Adrenal gland (tissue), 12 donors: ENCODE measurements around the gene TOX2. TPM values are rescaled to one million over a fixed set of nuclear protein-coding genes. Genes with fewer than 3 reads are reported as not detected.

ENCODE experiments used
- DNase-seq, 7 donors: peaks; one replicate each; pipeline ENCODE4 v3.0.0-alpha.2; 2019 to 2020
- H3K27ac ChIP-seq, 5 donors: fragments of 200-600 bp; sonication (generic) in 4 of 5; 1 replicate in 3 of 5; 2 replicates in 2 of 5; pipeline versions ENCODE4 v1.5.1 to v1.8.0; 2016 to 2020; ENCODE audit warnings: mild to moderate bottlenecking in 1 of 5
- H3K27me3 ChIP-seq: fragments of 200-600 bp; 2 replicates; pipeline ENCODE4 v1.8.0; 2021
- H3K36me3 ChIP-seq, 2 donors: fragments of 200-600 bp; replicated peaks in 1 of 2; 1 replicate in 1 of 2; 2 replicates in 1 of 2; pipeline versions ENCODE4 v1.5.1 to v1.8.0; 2018 to 2022
- H3K4me1 ChIP-seq, 2 donors: fragments of 200-600 bp; replicated peaks in 1 of 2; 1 replicate in 1 of 2; 2 replicates in 1 of 2; pipeline versions ENCODE4 v1.5.1 to v1.8.0; 2018 to 2021
- H3K4me3 ChIP-seq, 4 donors: fragments of 200-600 bp; sonication (generic) in 3 of 4; one replicate each; pipeline ENCODE4 v1.5.1; 2016 to 2018
- H3K9me3 ChIP-seq, 3 donors: fragments of 200-600 bp; sonication (generic) in 1 of 3; replicated peaks in 1 of 3; 1 replicate in 2 of 3; 2 replicates in 1 of 3; pipeline versions ENCODE4 v1.5.1 to v1.8.0; 2016 to 2021
- POLR2A ChIP-seq, 2 donors: fragments of 450-650 bp; IDR thresholded peaks; one replicate each; pipeline ENCODE4 v1.6.1; 2017; ENCODE audit warnings: antibody characterized with exemption in 2 of 2, mild to moderate bottlenecking in 2 of 2, moderate library complexity in 1 of 2
- WGBS, 4 donors: extraction: QIAGEN DNeasy Blood & Tissue Kit in 2 of 4; methylation state at CpG; one replicate each; pipeline versions ENCODE4 v1.1.5 to v1.1.7; 2013 to 2017; 5-methylcytosine and 5-hydroxymethylcytosine counted together
- intact Hi-C, 2 donors: fragments of 100-400 bp; cut with DNase I; formaldehyde crosslinking; loops; one replicate each; pipeline versions ENCODE4 v1.14.1 to v1.15.0; 2022 to 2023
- polyA plus RNA-seq, 3 donors: library from polyadenylated mRNA; stranded (reverse); fragments of 200-250 nt in 2 of 3; fragments of 350-450 nt in 1 of 3; fragmentation: Illumina TruSeq in 1 of 3; extraction: RNeasy Lipid Tissue Mini Kit (QIAGEN cat#74804) in 1 of 3; gene quantifications; one replicate each; pipeline ENCODE4 v1.2.3, GENCODE V29; 2013 to 2014
- total RNA-seq, 9 donors: library from RNA; depleted of rRNA in 4 of 9; stranded (reverse); fragments of >200 nt in 4 of 9; fragments of 120-200 nt in 1 of 9; fragmentation: NEBNext Ultra II Directional in 1 of 9; extraction: Animal tissue kit (Norgen Biotek cat#: 25700) in 1 of 9; gene quantifications; one replicate each; pipeline versions ENCODE4 v1.1.0 to v1.2.4, GENCODE V29; 2013 to 2023
- TF ChIP-seq, protein P1 (sequence below), 6 experiments: fragments of 450-650 bp in 4 of 6; fragments of 200-600 bp in 2 of 6; sonication (generic) in 1 of 6; IDR thresholded peaks; 1 replicate in 5 of 6; 2 replicates in 1 of 6; pipeline versions ENCODE4 v1.5.1 to v1.8.0; 2016 to 2021; ENCODE audit warnings: antibody characterized with exemption in 6 of 6, mild to moderate bottlenecking in 2 of 6, moderate library complexity in 1 of 6
- donor health status: healthy with polysubstance abuse.
- donor health status: Bipolar disorder and iron deficiency.
- donor health status: DM: yes; HTN: yes; CAD: no.
- donor health status: DM: no; HTN: no; CAD: no.
- donor health status: DM: no; HTN: no; CAD: no.
- donor health status: DM: yes; HTN: yes; CAD: no.

TOX2 gene
- total and polyA plus RNA-seq, 12 donors, result 0.33 to 7.6 (median 2.8) TPM

GRCh38 chr20:44004306-44004915 is 89.8 kb downstream of the TOX2 start:
- DNase-seq, result no peak
- WGBS, 4 donors, result 73 to 96% (median 81%) methylated on average over 4 of the region's 4 CpGs
- Histone ChIP-seq H3K9me3 (no peaks in the 10 kb centered on the region), H3K4me1 (no peaks in the 10 kb centered on the region), H3K4me3 (no peak overlapping the region), H3K36me3 (no peaks in the 10 kb centered on the region), H3K27me3 (no peaks in the 10 kb centered on the region), H3K27ac (no peak overlapping the region)
- TF ChIP-seq POLR2A (IDR thresholded peaks at IDR 0.05), result no peak
- TF ChIP-seq, protein P1, sequence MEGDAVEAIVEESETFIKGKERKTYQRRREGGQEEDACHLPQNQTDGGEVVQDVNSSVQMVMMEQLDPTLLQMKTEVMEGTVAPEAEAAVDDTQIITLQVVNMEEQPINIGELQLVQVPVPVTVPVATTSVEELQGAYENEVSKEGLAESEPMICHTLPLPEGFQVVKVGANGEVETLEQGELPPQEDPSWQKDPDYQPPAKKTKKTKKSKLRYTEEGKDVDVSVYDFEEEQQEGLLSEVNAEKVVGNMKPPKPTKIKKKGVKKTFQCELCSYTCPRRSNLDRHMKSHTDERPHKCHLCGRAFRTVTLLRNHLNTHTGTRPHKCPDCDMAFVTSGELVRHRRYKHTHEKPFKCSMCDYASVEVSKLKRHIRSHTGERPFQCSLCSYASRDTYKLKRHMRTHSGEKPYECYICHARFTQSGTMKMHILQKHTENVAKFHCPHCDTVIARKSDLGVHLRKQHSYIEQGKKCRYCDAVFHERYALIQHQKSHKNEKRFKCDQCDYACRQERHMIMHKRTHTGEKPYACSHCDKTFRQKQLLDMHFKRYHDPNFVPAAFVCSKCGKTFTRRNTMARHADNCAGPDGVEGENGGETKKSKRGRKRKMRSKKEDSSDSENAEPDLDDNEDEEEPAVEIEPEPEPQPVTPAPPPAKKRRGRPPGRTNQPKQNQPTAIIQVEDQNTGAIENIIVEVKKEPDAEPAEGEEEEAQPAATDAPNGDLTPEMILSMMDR (IDR thresholded peaks at IDR 0.05), result no peak
- intact Hi-C loops, result no loop called here

DNA sequence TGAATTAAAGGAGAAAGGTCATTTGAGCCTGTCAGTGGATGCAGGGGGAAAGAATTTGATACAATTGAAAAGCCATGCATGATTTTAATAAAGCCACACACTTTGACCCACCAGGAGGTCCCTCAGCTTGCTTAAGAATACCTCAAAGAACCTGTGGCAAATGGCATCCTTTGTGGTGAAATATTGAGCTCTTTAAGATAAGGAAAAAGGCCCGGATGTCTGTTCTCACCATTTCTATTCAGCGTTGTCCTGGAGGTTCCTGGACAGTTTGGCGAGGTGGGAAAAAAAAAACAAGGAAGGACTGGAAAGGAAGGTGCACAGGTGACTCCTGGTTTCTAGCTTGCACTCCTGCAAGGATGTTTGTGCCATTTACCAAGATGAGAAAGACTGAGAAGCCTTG is 91.0 kb downstream of the TOX2 start:
- intact Hi-C loops, result no loop called here

DNA sequence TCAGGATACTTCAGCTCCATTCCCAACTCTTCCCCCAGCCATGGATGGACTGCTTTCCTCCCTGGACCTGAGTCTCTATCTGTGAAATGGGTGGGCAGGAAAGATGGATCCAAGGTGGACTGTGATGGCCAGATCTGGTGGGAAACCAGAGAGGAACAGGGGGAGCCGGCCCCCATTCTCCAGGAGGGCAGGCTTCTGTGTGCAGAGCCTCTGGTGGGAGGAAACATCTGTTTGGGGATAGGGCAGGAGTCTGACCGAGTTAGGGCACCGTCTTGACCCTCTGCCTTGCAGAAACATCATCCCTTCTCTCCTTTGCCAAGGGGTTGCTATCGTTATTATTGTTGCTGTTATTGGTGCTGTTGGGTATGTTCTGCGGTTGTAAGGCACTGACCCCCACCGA is 91.5 kb downstream of the TOX2 start:
- Histone ChIP-seq H3K36me3 (no peaks in the 10 kb centered on the region), H3K4me3 (no peak overlapping the region), H3K4me1 (no peaks in the 10 kb centered on the region), H3K27me3 (no peaks in the 10 kb centered on the region), H3K9me3 (no peaks in the 10 kb centered on the region), H3K27ac (no peak overlapping the region)
- DNase-seq, result peak in 1 of 7 donors; percentile 20
- intact Hi-C loops, result no loop called here
- TF ChIP-seq, protein P1 (IDR thresholded peaks at IDR 0.05), result no peak
- no peak for TF ChIP-seq POLR2A (IDR thresholded peaks at IDR 0.05)
- 86 to 94% (median 88%) methylated on average over 5 to 6 of the region's 6 CpGs for WGBS, 4 donors

More for the DNA sequence above, 91.0 kb downstream of the TOX2 start:
- Histone ChIP-seq H3K36me3 (no peaks in the 10 kb centered on the region), H3K27ac (no peak overlapping the region), H3K27me3 (no peaks in the 10 kb centered on the region), H3K4me3 (no peak overlapping the region), H3K9me3 (no peaks in the 10 kb centered on the region), H3K4me1 (no peaks in the 10 kb centered on the region)
- no peak for DNase-seq
- 77 to 86% (median 84%) methylated on average over 3 of the region's 3 CpGs for WGBS, 4 donors
- TF ChIP-seq POLR2A (IDR thresholded peaks at IDR 0.05), result no peak
- TF ChIP-seq, protein P1 (IDR thresholded peaks at IDR 0.05), result no peak

- Histone ChIP-seq H3K36me3 (no peaks in the 10 kb centered on the region), H3K4me3 (no peak overlapping the region), H3K4me1 (no peaks in the 10 kb centered on the region), H3K9me3 (no peaks in the 10 kb centered on the region), H3K27ac (no peak overlapping the region), H3K27me3 (no peaks in the 10 kb centered on the region)
- intact Hi-C loops, result no loop called here
- TF ChIP-seq, protein P1 (IDR thresholded peaks at IDR 0.05), result no peak
- no peak for TF ChIP-seq POLR2A (IDR thresholded peaks at IDR 0.05)
- DNase-seq, result peak in 1 of 7 donors; percentile 23
- 81 to 90% (median 90%) methylated on average over 6 to 9 of the region's 9 CpGs for whole genome bisulfite sequencing, 4 donors
Measured at GRCh38 chr20:44006578-44006977, 91.9 kb downstream of the TOX2 start.
